SU-DHL-6 (cell line): ENCODE results near the gene LSM2.

Experiments used
- H2AFZ ChIP-seq: fragments of 200-600 bp; sonication (generic); 2 replicates; pipeline ENCODE4 v1.6.1; 2014; ENCODE audit warnings: low read depth, mild to moderate bottlenecking, moderate library complexity, mixed read lengths, antibody characterized with exemption, low read length; ENCODE audit not compliant: severe bottlenecking
- H3F3A ChIP-seq: fragments of 200-600 bp; shearing (Covaris generic); 2 replicates; pipeline ENCODE4 v1.6.0; 2016; ENCODE audit warnings: antibody characterized with exemption, mild to moderate bottlenecking; ENCODE audit not compliant: insufficient read depth
- H3K27ac ChIP-seq: fragments of 200-600 bp; sonication (generic); 2 replicates; pipeline ENCODE4 v1.5.1; 2016; ENCODE audit warnings: low read depth, mild to moderate bottlenecking, low read length, moderate library complexity, mixed read lengths
- H3K27me3 ChIP-seq: fragments of 200-600 bp; sonication (generic), shearing (Covaris generic); 2 replicates; pipeline ENCODE4 v1.6.0; 2014; ENCODE audit warnings: mild to moderate bottlenecking, low read length
- H3K36me3 ChIP-seq: fragments of 200-600 bp; sonication (generic); 2 replicates; pipeline ENCODE4 v1.6.1; 2014; ENCODE audit warnings: mild to moderate bottlenecking, low read length, mixed read lengths
- H3K4me2 ChIP-seq: fragments of 300-600, 200-600 bp; shearing (Covaris generic), sonication (generic); 2 replicates; pipeline ENCODE4 v1.6.0; 2014; ENCODE audit warnings: low read length, low read depth, mild to moderate bottlenecking; ENCODE audit not compliant: poor library complexity, severe bottlenecking
- H3K4me3 ChIP-seq: fragments of 200-600 bp; sonication (generic); 2 replicates; pipeline ENCODE4 v1.5.1; 2014; ENCODE audit warnings: antibody characterized with exemption, low read length, mild to moderate bottlenecking, mixed read lengths; ENCODE audit not compliant: insufficient read depth, poor library complexity, severe bottlenecking
- H3K79me2 ChIP-seq: fragments of 200-600 bp; sonication (generic); 2 replicates; pipeline ENCODE4 v1.6.1; 2014; ENCODE audit warnings: mild to moderate bottlenecking, low read length, moderate library complexity; ENCODE audit not compliant: insufficient read depth
- H3K9ac ChIP-seq: fragments of 200-600 bp; sonication (generic); 2 replicates; pipeline ENCODE4 v1.7.0; 2014; ENCODE audit warnings: mild to moderate bottlenecking, low read length
- H3K9me2 ChIP-seq: fragments of 200-600 bp; sonication (generic); replicated peaks from 2 replicates; pipeline ENCODE4 v1.6.1; 2014; ENCODE audit warnings: low read length; ENCODE audit not compliant: insufficient read depth
- H3K9me3 ChIP-seq: fragments of 200-600 bp; sonication (generic); 2 replicates; pipeline ENCODE4 v1.6.1; 2014; ENCODE audit warnings: low read length, mixed read lengths; ENCODE audit not compliant: insufficient read depth
- H4K20me1 ChIP-seq: fragments of 200-600 bp; sonication (generic); 2 replicates; pipeline ENCODE4 v1.6.1; 2014; ENCODE audit warnings: low read depth, mild to moderate bottlenecking, antibody characterized with exemption, low read length, moderate library complexity, mixed read lengths
- CTCF ChIP-seq: fragments of 200-600 bp; sonication (generic); IDR thresholded peaks from one replicate; pipeline ENCODE4 v1.5.1; 2017; ENCODE audit warnings: antibody characterized with exemption, mild to moderate bottlenecking, low read length, moderate library complexity; ENCODE audit not compliant: insufficient read depth, poor library complexity, severe bottlenecking
- EZH2phosphoT487 ChIP-seq: fragments of 200-600 bp; sonication (generic), shearing (Covaris generic); conservative IDR thresholded peaks from 2 replicates; pipeline ENCODE4 v1.6.1; 2018; ENCODE audit warnings: mild to moderate bottlenecking, antibody characterized with exemption, low read length, moderate library complexity, mixed read lengths

Gene LSM2

GRCh38 chr6:31837369-31838113 lies 30.8 kb upstream of the LSM2 start:
- Histone ChIP-seq H3K9me2 (no peaks in the 10 kb centered on the region), H4K20me1 (peaks cover 25% of the 10 kb centered on the region), H3K36me3 (peaks cover 52% of the 10 kb centered on the region), H3K4me2 (peak overlapping the region; percentile 97), H3K79me2 (peaks cover 50% of the 10 kb centered on the region), H3K27ac (peak overlapping the region; percentile 90), H3K9ac (peak overlapping the region; percentile 96), H2AFZ (no peak overlapping the region), H3K4me3 (peak overlapping the region; percentile 92), H3F3A (peaks cover 95% of the 10 kb centered on the region), H3K9me3 (no peaks in the 10 kb centered on the region), H3K27me3 (no peaks in the 10 kb centered on the region)
- no peak for TF ChIP-seq CTCF
- no peak for TF ChIP-seq EZH2phosphoT487

GRCh38 chr6:31836474-31837368 lies 30.0 kb upstream of the LSM2 start:
- Histone ChIP-seq H3K36me3 (peaks cover 52% of the 10 kb centered on the region), H3K4me3 (peak overlapping the region; percentile 92), H3F3A (peaks cover 94% of the 10 kb centered on the region), H3K9me3 (no peaks in the 10 kb centered on the region), H3K27ac (peak overlapping the region; percentile 90), H4K20me1 (peaks cover 25% of the 10 kb centered on the region), H3K4me2 (peak overlapping the region; percentile 97), H3K9me2 (no peaks in the 10 kb centered on the region), H2AFZ (no peak overlapping the region), H3K79me2 (peaks cover 50% of the 10 kb centered on the region), H3K9ac (peak overlapping the region; percentile 96), H3K27me3 (no peaks in the 10 kb centered on the region)
- no peak for TF ChIP-seq EZH2phosphoT487

DNA sequence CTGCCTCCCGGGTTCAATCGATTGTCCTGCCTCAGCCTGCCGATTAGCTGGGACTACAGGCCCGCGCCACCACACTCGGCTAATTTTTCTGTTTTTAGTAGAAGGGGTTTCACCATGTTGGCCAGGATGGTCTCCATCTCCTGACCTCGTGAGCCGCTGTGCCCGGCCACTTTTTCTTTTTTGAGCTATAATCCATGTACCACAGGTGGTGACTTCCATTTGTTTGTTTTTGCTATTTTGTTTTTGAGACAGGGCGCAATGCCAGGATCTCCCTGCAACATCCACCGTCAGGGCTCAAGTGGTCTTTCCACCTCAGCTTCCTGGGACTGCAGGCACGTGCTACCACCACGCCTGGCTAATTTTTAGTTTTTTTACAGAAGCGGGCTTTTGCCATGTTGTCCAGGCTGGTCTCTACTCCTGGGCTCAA lies 29.3 kb upstream of the LSM2 start:
- H3K79me2 ChIP-seq, result peaks cover 57% of the 10 kb centered on the region
- H3K9me3 ChIP-seq, result no peaks in the 10 kb centered on the region
- peak overlapping the region; percentile 90 for H3K27ac ChIP-seq
- H3K4me2 ChIP-seq, result peak overlapping the region; percentile 97
- H2AFZ ChIP-seq, result no peak overlapping the region
- no peaks in the 10 kb centered on the region for H3K27me3 ChIP-seq
- peak overlapping the region; percentile 96 for H3K9ac ChIP-seq
- H3K4me3 ChIP-seq, result peak overlapping the region; percentile 92
- peaks cover 25% of the 10 kb centered on the region for H4K20me1 ChIP-seq
- TF ChIP-seq CTCF (no peak), EZH2phosphoT487 (no peak)
- no peaks in the 10 kb centered on the region for H3K9me2 ChIP-seq
- peaks cover 52% of the 10 kb centered on the region for H3K36me3 ChIP-seq
- peaks cover 94% of the 10 kb centered on the region for H3F3A ChIP-seq
